Stimulated activated naive CD8-positive, alpha-beta T cell treated with anti-CD3 and anti-CD28 coated beads, Interleukin-15, Interleukin-2, amounts not matched to agents 100 ng/mL and 50 ng/mL, for 24 hours (primary cell): ENCODE measurements around the gene PALLD.
"Not testable (repeated sequence)": the region's sequence is repeated elsewhere in the genome, so short reads cannot be mapped to it uniquely, and the experiment has no call there.

Experiments
- H3K27ac Mint-ChIP-seq: one replicate; pipeline ENCODE4 v1.8.0; 2021; ENCODE audit warnings: mild to moderate bottlenecking, mixed read lengths
- H3K27me3 Mint-ChIP-seq: one replicate; pipeline ENCODE4 v1.8.0; 2021; ENCODE audit warnings: mixed read lengths
- H3K36me3 Mint-ChIP-seq: one replicate; pipeline ENCODE4 v1.8.0; 2021; ENCODE audit warnings: low read depth, mixed read lengths
- H3K4me1 Mint-ChIP-seq: one replicate; pipeline ENCODE4 v1.8.0; 2021; ENCODE audit warnings: low read depth, mixed read lengths
- H3K4me3 Mint-ChIP-seq: one replicate; pipeline ENCODE4 v1.8.0; 2021; ENCODE audit warnings: mild to moderate bottlenecking, mixed read lengths
- H3K9me3 Mint-ChIP-seq: one replicate; pipeline ENCODE4 v1.8.0; 2021; ENCODE audit warnings: mixed read lengths

Gene PALLD

GRCh38 chr4:168716406-168717129, 219.7 kb downstream of the PALLD start:
- H3K27me3 Mint-ChIP-seq: peaks cover 7% of the 10 kb centered on the region
- H3K4me1 Mint-ChIP-seq: peaks cover 9% of the 10 kb centered on the region
- H3K36me3 Mint-ChIP-seq: no peaks in the 10 kb centered on the region
- peaks cover 5% of the 10 kb centered on the region for H3K9me3 Mint-ChIP-seq
- no peak overlapping the region for H3K27ac Mint-ChIP-seq
- H3K4me3 Mint-ChIP-seq: no peak overlapping the region

- H3K4me3 Mint-ChIP-seq: no peak overlapping the region
- H3K27me3 Mint-ChIP-seq: peaks cover 7% of the 10 kb centered on the region
- H3K9me3 Mint-ChIP-seq: peaks cover 5% of the 10 kb centered on the region
- no peak overlapping the region for H3K27ac Mint-ChIP-seq
- peaks cover 7% of the 10 kb centered on the region for H3K4me1 Mint-ChIP-seq
- H3K36me3 Mint-ChIP-seq: no peaks in the 10 kb centered on the region
Measured at GRCh38 chr4:168717847-168718246, 221.0 kb downstream of the PALLD start.

DNA sequence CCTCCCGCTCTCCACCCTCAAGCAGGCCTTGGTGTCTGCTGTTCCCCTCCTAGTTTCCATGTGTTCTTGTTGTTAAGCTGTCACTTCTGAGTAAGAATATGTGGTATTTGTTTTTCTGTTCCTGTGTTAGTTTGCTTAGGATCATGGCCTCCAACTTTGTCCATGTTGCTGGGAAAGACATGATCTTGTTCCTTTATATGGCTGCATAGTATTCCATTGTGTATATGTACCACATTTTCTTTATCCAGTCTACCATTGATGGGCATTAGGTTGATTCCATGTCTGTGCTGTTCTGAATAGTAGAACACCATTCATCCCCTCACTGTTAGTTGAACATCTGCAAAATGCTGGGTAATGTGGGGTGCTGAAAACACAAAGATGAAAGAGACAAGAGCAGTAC, 222.9 kb downstream of the PALLD start:
- no peak overlapping the region for H3K4me3 Mint-ChIP-seq
- H3K27ac Mint-ChIP-seq: no peak overlapping the region
- peaks cover 19% of the 10 kb centered on the region for H3K4me1 Mint-ChIP-seq
- peaks cover 5% of the 10 kb centered on the region for H3K9me3 Mint-ChIP-seq
- H3K36me3 Mint-ChIP-seq: no peaks in the 10 kb centered on the region
- peaks cover 12% of the 10 kb centered on the region for H3K27me3 Mint-ChIP-seq

- no peaks in the 10 kb centered on the region for H3K36me3 Mint-ChIP-seq
- no peak overlapping the region for H3K27ac Mint-ChIP-seq
- peaks cover 12% of the 10 kb centered on the region for H3K27me3 Mint-ChIP-seq
- peaks cover 25% of the 10 kb centered on the region for H3K4me1 Mint-ChIP-seq
- H3K4me3 Mint-ChIP-seq: no peak overlapping the region
- H3K9me3 Mint-ChIP-seq: peaks cover 5% of the 10 kb centered on the region
Measured at GRCh38 chr4:168720396-168720900, 223.6 kb downstream of the PALLD start.

- no peaks in the 10 kb centered on the region for H3K36me3 Mint-ChIP-seq
- H3K27me3 Mint-ChIP-seq: peaks cover 17% of the 10 kb centered on the region
- H3K4me1 Mint-ChIP-seq: peaks cover 25% of the 10 kb centered on the region
- H3K4me3 Mint-ChIP-seq: no peak overlapping the region
- no peak overlapping the region for H3K27ac Mint-ChIP-seq
- peaks cover 5% of the 10 kb centered on the region for H3K9me3 Mint-ChIP-seq
Measured at GRCh38 chr4:168722391-168722790, 225.5 kb downstream of the PALLD start.

GRCh38 chr4:168723020-168723419, 226.2 kb downstream of the PALLD start:
- no peaks in the 10 kb centered on the region for H3K36me3 Mint-ChIP-seq
- H3K4me1 Mint-ChIP-seq: peaks cover 25% of the 10 kb centered on the region
- H3K27me3 Mint-ChIP-seq: peaks cover 24% of the 10 kb centered on the region
- peaks cover 5% of the 10 kb centered on the region for H3K9me3 Mint-ChIP-seq
- H3K4me3 Mint-ChIP-seq: no peak overlapping the region
- H3K27ac Mint-ChIP-seq: no peak overlapping the region

DNA sequence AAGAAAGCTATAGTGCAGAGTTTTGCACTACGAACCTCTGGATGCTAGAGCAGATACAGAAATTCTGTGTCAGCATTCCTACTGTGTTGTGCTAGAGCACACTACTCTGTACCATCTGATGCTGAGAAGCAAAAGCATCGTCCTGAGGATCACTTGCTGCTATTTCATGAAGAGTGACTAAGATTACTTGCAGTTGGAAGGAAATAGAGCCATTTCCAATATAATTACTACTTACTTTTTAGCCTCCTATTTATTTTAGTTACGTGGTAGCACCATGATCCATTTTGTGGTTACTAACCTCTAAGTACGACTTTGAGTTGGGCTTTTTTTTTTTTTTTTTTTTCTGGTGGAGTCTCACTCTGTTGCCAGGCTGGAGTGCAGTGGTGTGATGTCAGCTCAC, 226.7 kb downstream of the PALLD start:
- Mint-ChIP-seq H3K27ac (no peak overlapping the region), H3K4me1 (peaks cover 25% of the 10 kb centered on the region), H3K4me3 (no peak overlapping the region), H3K36me3 (no peaks in the 10 kb centered on the region), H3K9me3 (peaks cover 5% of the 10 kb centered on the region), H3K27me3 (peaks cover 29% of the 10 kb centered on the region)

DNA sequence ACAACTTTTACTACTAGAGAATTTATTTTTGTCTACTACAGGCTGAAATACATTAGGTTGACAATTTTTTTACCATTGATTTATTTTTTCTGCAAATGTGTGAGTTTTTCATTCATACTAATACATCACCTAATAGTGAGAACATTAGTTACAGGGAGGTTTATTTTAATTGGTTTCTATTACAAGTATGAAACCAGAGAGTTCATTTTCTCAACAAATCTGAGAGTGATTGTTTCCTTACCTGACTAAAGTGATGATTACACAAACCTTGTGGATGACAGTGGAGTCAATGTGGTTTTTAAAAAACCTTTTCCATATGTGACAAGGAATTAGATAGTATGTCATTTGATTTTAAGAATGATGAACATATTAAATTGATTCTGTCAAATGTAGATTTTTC, 227.4 kb downstream of the PALLD start:
- Mint-ChIP-seq H3K27ac (no peak overlapping the region), H3K36me3 (no peaks in the 10 kb centered on the region), H3K4me1 (peaks cover 25% of the 10 kb centered on the region), H3K4me3 (no peak overlapping the region), H3K27me3 (peaks cover 34% of the 10 kb centered on the region), H3K9me3 (peaks cover 8% of the 10 kb centered on the region)

DNA sequence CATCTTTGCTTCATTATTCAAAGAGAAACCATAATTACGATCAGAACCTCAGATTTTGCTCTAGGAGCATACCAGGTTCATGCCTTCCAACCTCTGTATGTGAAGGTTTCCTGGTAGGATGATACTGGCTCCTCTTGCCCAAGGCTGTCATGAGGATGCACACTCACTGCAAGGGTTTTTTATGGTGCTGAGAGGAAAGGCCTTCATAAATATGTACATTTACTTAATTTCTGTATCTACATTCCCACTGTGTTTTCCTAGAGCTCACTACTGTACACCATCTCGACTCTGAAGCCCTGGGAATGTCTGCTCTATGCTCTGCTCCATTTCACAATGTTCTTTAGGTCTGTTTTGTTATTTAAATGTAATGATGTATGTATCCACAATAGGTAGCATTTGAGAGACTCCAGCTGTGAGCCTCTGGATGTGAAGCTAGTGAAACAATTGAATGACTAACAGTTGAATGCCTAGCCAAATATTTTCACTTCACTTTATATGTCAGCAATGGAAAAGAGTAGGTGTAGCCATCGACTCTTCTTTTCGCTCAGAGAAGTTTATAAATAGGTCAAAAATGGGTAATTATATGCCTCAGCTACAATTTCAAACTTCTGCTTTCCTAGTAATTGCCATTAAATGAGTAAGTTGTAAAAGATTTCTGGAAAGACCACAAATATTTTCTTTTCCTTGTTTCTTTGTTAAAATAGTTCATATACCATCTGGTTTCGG, 228.0 kb downstream of the PALLD start:
- Mint-ChIP-seq H3K27me3 (peaks cover 35% of the 10 kb centered on the region), H3K4me1 (peaks cover 25% of the 10 kb centered on the region), H3K27ac (no peak overlapping the region), H3K36me3 (no peaks in the 10 kb centered on the region), H3K4me3 (no peak overlapping the region), H3K9me3 (peaks cover 9% of the 10 kb centered on the region)

DNA sequence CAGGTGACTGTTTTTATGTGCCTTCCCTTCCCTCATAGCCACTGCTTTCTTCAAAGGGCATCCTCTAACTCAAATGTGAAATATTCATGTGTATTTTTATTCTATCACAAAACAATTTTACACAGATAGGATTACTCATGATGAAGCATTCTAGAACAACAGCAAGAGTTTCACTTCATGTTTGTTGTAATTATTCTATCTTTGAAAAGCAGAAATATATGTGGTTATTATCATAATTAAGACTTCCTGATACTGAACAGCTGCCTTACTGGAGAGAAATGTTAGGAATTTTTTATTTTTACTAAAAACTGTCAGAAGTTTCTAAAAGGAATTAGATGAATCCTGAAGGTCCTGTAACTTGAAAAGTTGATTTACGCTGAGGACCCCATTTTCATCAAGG, 229.1 kb downstream of the PALLD start:
- Mint-ChIP-seq H3K4me3 (no peak overlapping the region), H3K4me1 (peaks cover 25% of the 10 kb centered on the region), H3K36me3 (no peaks in the 10 kb centered on the region), H3K27ac (no peak overlapping the region), H3K27me3 (peaks cover 39% of the 10 kb centered on the region), H3K9me3 (peaks cover 7% of the 10 kb centered on the region)

- H3K27ac Mint-ChIP-seq, H3K4me3 Mint-ChIP-seq, H3K9me3 Mint-ChIP-seq, H3K36me3 Mint-ChIP-seq: not testable (repeated sequence)
- Mint-ChIP-seq H3K27me3 (peaks cover 42% of the 10 kb centered on the region), H3K4me1 (peaks cover 24% of the 10 kb centered on the region)
Measured at GRCh38 chr4:168727181-168727580, 230.3 kb downstream of the PALLD start.

DNA sequence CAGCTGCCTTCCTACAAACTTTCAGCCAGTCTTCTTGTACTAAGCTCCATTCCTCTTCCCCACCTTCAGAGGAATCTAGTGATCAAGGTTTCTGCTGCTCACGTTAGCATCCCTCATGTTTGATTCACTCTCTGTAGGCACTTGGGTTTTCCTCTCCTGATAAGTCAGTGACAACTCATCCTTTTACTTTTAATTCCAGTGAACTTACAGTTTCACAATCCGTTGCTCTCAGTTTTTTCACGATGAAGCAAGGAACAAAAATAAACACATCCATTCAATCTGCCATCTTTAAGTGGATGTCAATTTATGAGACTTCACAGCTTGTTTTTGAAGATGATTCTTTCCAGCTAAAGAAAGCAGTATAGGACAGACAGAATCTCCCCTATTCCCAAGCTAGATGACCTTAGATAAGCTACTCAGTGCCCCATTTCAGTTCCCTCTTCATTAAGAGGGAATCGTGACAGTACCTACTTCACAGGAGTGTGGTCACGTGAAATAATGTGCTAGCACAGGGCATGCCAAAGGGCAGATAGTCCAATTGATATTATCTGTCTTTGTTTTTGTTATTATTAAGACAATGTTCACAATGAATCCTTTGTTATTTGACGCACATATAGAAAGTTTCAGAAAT, 234.3 kb downstream of the PALLD start:
- Mint-ChIP-seq H3K9me3 (peaks cover 7% of the 10 kb centered on the region), H3K27me3 (peaks cover 37% of the 10 kb centered on the region), H3K4me3 (no peak overlapping the region), H3K36me3 (no peaks in the 10 kb centered on the region), H3K27ac (no peak overlapping the region), H3K4me1 (no peaks in the 10 kb centered on the region)

- no peak overlapping the region for H3K27ac Mint-ChIP-seq
- H3K4me1 Mint-ChIP-seq: no peaks in the 10 kb centered on the region
- H3K36me3 Mint-ChIP-seq: no peaks in the 10 kb centered on the region
- H3K27me3 Mint-ChIP-seq: peaks cover 35% of the 10 kb centered on the region
- H3K4me3 Mint-ChIP-seq: no peak overlapping the region
- H3K9me3 Mint-ChIP-seq: peaks cover 7% of the 10 kb centered on the region
Measured at GRCh38 chr4:168731706-168732414, 235.0 kb downstream of the PALLD start.

- no peaks in the 10 kb centered on the region for H3K4me1 Mint-ChIP-seq
- no peaks in the 10 kb centered on the region for H3K36me3 Mint-ChIP-seq
- H3K27ac Mint-ChIP-seq: no peak overlapping the region
- H3K4me3 Mint-ChIP-seq: no peak overlapping the region
- peaks cover 29% of the 10 kb centered on the region for H3K27me3 Mint-ChIP-seq
- H3K9me3 Mint-ChIP-seq: peaks cover 7% of the 10 kb centered on the region
Measured at GRCh38 chr4:168732714-168733113, 235.9 kb downstream of the PALLD start.
